ENCODE measurements around the gene ERICH4. TPM values are rescaled to one million over a fixed set of nuclear protein-coding genes. Genes with fewer than 3 reads are reported as not detected.
"Not testable (repeated sequence)": the region's sequence is repeated elsewhere in the genome, so short reads cannot be mapped to it uniquely, and the experiment has no call there.

The ERICH4 gene
- total RNA-seq, 1 experiment from 2014 or later = not detected

- BruUV-seq (replicated peaks) = no TSS peak
- H4K20me1 ChIP-seq (ENCODE audit: insufficient read depth) = no peaks in the 10 kb centered on the region; the same call in 1 of the 2 replicates
- no peaks in the 10 kb centered on the region for H3K9me2 ChIP-seq (ENCODE audit: insufficient read depth)
- no peak overlapping the region for H2AFZ ChIP-seq
- no peaks in the 10 kb centered on the region for H3K27me3 ChIP-seq (ENCODE audit: insufficient read depth, low read depth)
- DNase-seq = no peak
- no peaks in the 10 kb centered on the region for H3F3A ChIP-seq (ENCODE audit: insufficient read depth, low read depth)
- no peak overlapping the region for H3K4me3 ChIP-seq
- POLR2A ChIA-PET (ENCODE audit: unreplicated experiment) = no interaction called here
- intact Hi-C loops (cut with micrococcal nuclease; ENCODE audit: unreplicated experiment) = no loop called here
- H3K4me2 ChIP-seq = no peak overlapping the region
- H3K36me3 ChIP-seq (ENCODE audit: low read depth) = no peaks in the 10 kb centered on the region
- H3K27ac ChIP-seq = no peak overlapping the region
- H3K4me1 ChIP-seq (replicated peaks; ENCODE audit: insufficient read depth) = peaks cover 9% of the 10 kb centered on the region
- TF ChIP-seq CTCF (conservative IDR thresholded peaks at IDR 0.05) (no peak), EZH2 (IDR thresholded peaks at IDR 0.05; ENCODE audit: low read depth) (no peak)
- CTCF ChIA-PET = no interaction called here
- H3K9me3 ChIP-seq (ENCODE audit: insufficient read depth, low read depth) = no peaks in the 10 kb centered on the region
- no peaks in the 10 kb centered on the region for H3K79me2 ChIP-seq (ENCODE audit: low read depth)
Observed at GRCh38 chr19:41407271-41407670, 35.7 kb upstream of the ERICH4 start.

GRCh38 chr19:41408256-41408655 lies 34.7 kb upstream of the ERICH4 start:
- H4K20me1 ChIP-seq (ENCODE audit: insufficient read depth) = no peaks in the 10 kb centered on the region; the same call in 1 of the 2 replicates
- H3K4me2 ChIP-seq = no peak overlapping the region
- no peaks in the 10 kb centered on the region for H3K36me3 ChIP-seq (ENCODE audit: low read depth)
- no peaks in the 10 kb centered on the region for H3K27me3 ChIP-seq (ENCODE audit: insufficient read depth, low read depth)
- no peaks in the 10 kb centered on the region for H3K9me2 ChIP-seq (ENCODE audit: insufficient read depth)
- no peak overlapping the region for H3K27ac ChIP-seq
- H3K4me1 ChIP-seq (replicated peaks; ENCODE audit: insufficient read depth) = peaks cover 9% of the 10 kb centered on the region
- TF ChIP-seq EZH2 (IDR thresholded peaks at IDR 0.05; ENCODE audit: low read depth) (no peak), CTCF (conservative IDR thresholded peaks at IDR 0.05) (no peak)
- no peaks in the 10 kb centered on the region for H3K79me2 ChIP-seq (ENCODE audit: low read depth)
- H3K4me3 ChIP-seq = no peak overlapping the region
- no TSS peak for BruUV-seq (replicated peaks)
- intact Hi-C loops (cut with micrococcal nuclease; ENCODE audit: unreplicated experiment) = no loop called here
- no peak for DNase-seq
- CTCF ChIA-PET = no interaction called here
- no peaks in the 10 kb centered on the region for H3K9me3 ChIP-seq (ENCODE audit: insufficient read depth, low read depth)
- no peaks in the 10 kb centered on the region for H3F3A ChIP-seq (ENCODE audit: insufficient read depth, low read depth)
- H2AFZ ChIP-seq = no peak overlapping the region
- POLR2A ChIA-PET (ENCODE audit: unreplicated experiment) = interaction anchor here (0.7 kb wide), 1 partner anchor 31 kb away, joined by 3 read pairs; no protein-coding TSS in a partner anchor

GRCh38 chr19:41408846-41409245 lies 34.1 kb upstream of the ERICH4 start:
- H2AFZ ChIP-seq; H3K27ac ChIP-seq; H3K79me2 ChIP-seq (ENCODE audit: low read depth); H3K27me3 ChIP-seq (ENCODE audit: insufficient read depth, low read depth); H3K4me2 ChIP-seq; BruUV-seq (replicated peaks); CTCF ChIA-PET; DNase-seq; H3K4me1 ChIP-seq (replicated peaks; ENCODE audit: insufficient read depth); H3K4me3 ChIP-seq; H4K20me1 ChIP-seq (ENCODE audit: insufficient read depth); H3F3A ChIP-seq (ENCODE audit: insufficient read depth, low read depth); intact Hi-C loops (cut with micrococcal nuclease; ENCODE audit: unreplicated experiment); H3K9me2 ChIP-seq (ENCODE audit: insufficient read depth); H3K9me3 ChIP-seq (ENCODE audit: insufficient read depth, low read depth); H3K36me3 ChIP-seq (ENCODE audit: low read depth): not testable (repeated sequence)
- POLR2A ChIA-PET (ENCODE audit: unreplicated experiment) = interaction anchor here (0.7 to 0.8 kb wide), 3 partner anchors 46 to 88 kb away, joined by 3 to 7 read pairs (median 6); no protein-coding TSS in a partner anchor

DNA sequence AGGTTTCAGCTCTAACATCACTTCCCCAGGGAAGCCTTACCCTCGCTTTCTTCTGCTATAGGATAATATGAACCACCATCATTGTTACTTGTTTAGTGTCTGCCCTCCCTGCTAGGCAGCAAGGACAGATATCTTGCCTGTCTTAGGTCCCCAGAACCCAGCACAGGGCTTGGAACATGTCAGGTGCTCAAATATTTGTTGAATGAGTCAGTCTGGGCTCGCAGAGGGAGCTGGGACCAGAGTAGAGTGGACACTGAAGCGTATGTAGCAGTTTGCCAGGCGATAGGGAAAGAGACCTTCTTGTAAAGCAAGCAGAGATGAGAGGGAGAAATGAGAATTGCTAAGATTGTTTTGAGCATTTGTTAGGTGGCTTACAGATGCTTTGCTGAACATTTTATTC lies 33.7 kb upstream of the ERICH4 start:
- Histone ChIP-seq H3K27me3 (ENCODE audit: insufficient read depth, low read depth) (no peaks in the 10 kb centered on the region), H3K79me2 (ENCODE audit: low read depth) (no peaks in the 10 kb centered on the region), H3K4me1 (replicated peaks; ENCODE audit: insufficient read depth) (peaks cover 9% of the 10 kb centered on the region), H3K9me3 (ENCODE audit: insufficient read depth, low read depth) (no peaks in the 10 kb centered on the region), H2AFZ (no peak overlapping the region), H4K20me1 (ENCODE audit: insufficient read depth) (no peaks in the 10 kb centered on the region; the same call in 1 of the 2 replicates), H3K36me3 (ENCODE audit: low read depth) (no peaks in the 10 kb centered on the region), H3F3A (ENCODE audit: insufficient read depth, low read depth) (no peaks in the 10 kb centered on the region), H3K9me2 (ENCODE audit: insufficient read depth) (no peaks in the 10 kb centered on the region), H3K4me2 (no peak overlapping the region), H3K4me3 (no peak overlapping the region), H3K27ac (no peak overlapping the region)
- ChIA-PET POLR2A (ENCODE audit: unreplicated experiment) (interaction anchor here (0.6 to 1.2 kb wide), 5 partner anchors 30 to 648 kb away, joined by 3 to 37 read pairs (median 6); no protein-coding TSS in a partner anchor), CTCF (no interaction called here)
- intact Hi-C loops (cut with micrococcal nuclease; ENCODE audit: unreplicated experiment) = no loop called here
- no TSS peak for BruUV-seq (replicated peaks)
- DNase-seq = peak; percentile 67 to 72
- TF ChIP-seq CTCF (conservative IDR thresholded peaks at IDR 0.05) = no peak
